ENCODE data around the gene RAB11FIP3. TPM values are rescaled to one million over a fixed set of nuclear protein-coding genes. Genes with fewer than 3 reads are reported as not detected.

RAB11FIP3 gene
- total RNA-seq, 1 donor from 2014 or later: 10.5 TPM

DNA sequence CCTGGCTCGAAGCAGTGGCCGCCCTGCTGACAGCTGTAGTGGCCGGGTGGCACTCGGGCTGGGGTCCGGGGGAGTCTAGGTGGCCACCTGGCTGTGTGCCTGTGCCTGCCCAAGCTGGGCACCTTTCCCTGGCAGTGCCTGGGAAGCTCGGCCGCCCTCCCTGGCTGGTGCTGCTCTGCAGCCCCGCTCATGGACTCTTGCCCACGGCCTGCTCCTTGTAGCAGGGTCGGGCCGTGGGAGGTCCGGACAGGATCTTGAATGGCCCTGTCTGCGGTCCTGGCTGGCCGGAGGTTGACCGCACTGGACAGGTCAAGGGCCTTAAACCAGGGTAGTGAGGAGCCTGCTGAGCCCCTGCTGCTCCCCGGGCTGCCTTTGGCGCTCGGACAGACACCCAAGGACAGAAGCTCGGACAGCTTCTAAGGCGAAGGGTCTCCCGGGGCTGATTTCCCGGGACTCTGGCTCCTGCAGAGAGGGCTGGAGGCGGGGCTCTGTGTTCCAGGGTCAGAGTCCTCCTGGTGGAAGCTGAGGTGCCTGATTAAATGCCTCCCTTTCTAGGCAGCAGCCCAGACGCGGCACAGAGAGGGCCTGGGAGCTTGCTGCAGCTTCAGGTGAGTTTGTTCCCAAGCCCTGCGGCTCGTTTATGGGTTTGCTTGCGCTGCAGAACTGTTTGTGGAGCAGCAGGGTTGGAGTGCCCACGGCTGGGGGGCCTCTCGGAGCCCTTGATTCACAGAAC lies 108.1 kb downstream of the RAB11FIP3 start:
- H3K36me3 ChIP-seq (ENCODE audit: control insufficient read depth, insufficient read depth, low read length): peaks cover 37% of the 10 kb centered on the region
- TF ChIP-seq, protein P1, sequence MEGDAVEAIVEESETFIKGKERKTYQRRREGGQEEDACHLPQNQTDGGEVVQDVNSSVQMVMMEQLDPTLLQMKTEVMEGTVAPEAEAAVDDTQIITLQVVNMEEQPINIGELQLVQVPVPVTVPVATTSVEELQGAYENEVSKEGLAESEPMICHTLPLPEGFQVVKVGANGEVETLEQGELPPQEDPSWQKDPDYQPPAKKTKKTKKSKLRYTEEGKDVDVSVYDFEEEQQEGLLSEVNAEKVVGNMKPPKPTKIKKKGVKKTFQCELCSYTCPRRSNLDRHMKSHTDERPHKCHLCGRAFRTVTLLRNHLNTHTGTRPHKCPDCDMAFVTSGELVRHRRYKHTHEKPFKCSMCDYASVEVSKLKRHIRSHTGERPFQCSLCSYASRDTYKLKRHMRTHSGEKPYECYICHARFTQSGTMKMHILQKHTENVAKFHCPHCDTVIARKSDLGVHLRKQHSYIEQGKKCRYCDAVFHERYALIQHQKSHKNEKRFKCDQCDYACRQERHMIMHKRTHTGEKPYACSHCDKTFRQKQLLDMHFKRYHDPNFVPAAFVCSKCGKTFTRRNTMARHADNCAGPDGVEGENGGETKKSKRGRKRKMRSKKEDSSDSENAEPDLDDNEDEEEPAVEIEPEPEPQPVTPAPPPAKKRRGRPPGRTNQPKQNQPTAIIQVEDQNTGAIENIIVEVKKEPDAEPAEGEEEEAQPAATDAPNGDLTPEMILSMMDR (IDR thresholded peaks at IDR 0.05; ENCODE audit: insufficient read depth, low read length, severe bottlenecking): no peak
- H3K27me3 ChIP-seq (ENCODE audit: control insufficient read depth, insufficient read depth, low read length): no peaks in the 10 kb centered on the region
- DNase-seq (ENCODE audit: low read depth) (no peak), FAIRE-seq (no peak)
- H3K4me3 ChIP-seq (ENCODE audit: low read depth, low read length): no peak overlapping the region

DNA sequence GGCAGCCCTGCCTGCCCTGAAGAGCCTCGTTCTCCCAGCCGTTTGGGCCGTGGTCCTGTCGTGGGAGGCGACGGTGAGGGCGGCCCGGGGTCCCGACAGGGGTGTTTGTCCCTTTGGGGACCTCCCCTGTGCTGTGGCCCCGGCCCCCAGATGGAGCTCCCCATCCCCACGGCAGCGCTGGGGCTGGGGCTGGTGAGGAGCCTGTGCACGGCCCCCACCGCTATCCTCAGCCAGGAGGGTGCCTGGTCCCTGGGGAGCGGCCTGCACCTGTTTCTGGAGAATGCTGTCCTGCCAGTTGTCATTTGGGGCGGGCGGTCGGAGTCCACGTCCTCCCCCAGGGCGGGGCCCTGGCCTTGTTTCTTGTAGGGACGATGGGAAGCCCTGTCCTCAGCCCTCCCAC lies 108.7 kb downstream of the RAB11FIP3 start:
- DNase-seq (ENCODE audit: low read depth): no peak
- FAIRE-seq: no peak
- Histone ChIP-seq H3K27me3 (ENCODE audit: control insufficient read depth, insufficient read depth, low read length) (no peaks in the 10 kb centered on the region), H3K4me3 (ENCODE audit: low read depth, low read length) (no peak overlapping the region), H3K36me3 (ENCODE audit: control insufficient read depth, insufficient read depth, low read length) (peaks cover 36% of the 10 kb centered on the region)
- TF ChIP-seq, protein P1 (IDR thresholded peaks at IDR 0.05; ENCODE audit: insufficient read depth, low read length, severe bottlenecking): no peak

DNA sequence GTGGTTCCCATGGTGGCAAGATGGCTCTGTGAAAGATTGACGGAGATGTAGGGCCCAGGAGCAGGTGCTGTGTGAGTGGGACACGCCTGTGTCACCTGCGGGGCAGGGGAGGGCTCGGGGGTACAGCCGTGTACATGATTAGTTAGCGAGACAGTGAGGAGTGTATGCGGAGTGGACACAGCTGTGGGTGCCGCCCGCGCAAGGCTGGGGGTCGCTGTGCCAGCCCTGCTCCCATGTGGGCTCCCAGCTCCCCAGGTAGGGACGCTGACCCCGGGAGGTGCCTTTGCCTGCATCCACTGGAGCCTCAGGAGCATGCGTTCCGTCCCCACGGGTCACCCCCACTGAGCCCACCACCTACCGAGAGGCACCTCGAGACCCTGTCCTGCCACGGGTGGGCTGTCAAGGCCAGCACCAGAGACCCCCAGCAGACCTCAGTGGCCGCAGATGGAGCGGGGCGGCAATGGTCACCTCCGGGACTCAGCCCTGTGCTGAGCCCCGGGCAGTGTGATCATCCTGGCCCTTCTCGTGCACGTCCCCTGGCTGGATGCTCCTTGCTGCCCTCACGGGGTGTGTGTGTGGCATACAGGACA lies 109.5 kb downstream of the RAB11FIP3 start:
- H3K36me3 ChIP-seq (ENCODE audit: control insufficient read depth, insufficient read depth, low read length): peaks cover 32% of the 10 kb centered on the region
- DNase-seq (ENCODE audit: low read depth) (no peak), FAIRE-seq (no peak)
- TF ChIP-seq, protein P1 (IDR thresholded peaks at IDR 0.05; ENCODE audit: insufficient read depth, low read length, severe bottlenecking): no peak
- H3K27me3 ChIP-seq (ENCODE audit: control insufficient read depth, insufficient read depth, low read length): no peaks in the 10 kb centered on the region
- H3K4me3 ChIP-seq (ENCODE audit: low read depth, low read length): no peak overlapping the region

DNA sequence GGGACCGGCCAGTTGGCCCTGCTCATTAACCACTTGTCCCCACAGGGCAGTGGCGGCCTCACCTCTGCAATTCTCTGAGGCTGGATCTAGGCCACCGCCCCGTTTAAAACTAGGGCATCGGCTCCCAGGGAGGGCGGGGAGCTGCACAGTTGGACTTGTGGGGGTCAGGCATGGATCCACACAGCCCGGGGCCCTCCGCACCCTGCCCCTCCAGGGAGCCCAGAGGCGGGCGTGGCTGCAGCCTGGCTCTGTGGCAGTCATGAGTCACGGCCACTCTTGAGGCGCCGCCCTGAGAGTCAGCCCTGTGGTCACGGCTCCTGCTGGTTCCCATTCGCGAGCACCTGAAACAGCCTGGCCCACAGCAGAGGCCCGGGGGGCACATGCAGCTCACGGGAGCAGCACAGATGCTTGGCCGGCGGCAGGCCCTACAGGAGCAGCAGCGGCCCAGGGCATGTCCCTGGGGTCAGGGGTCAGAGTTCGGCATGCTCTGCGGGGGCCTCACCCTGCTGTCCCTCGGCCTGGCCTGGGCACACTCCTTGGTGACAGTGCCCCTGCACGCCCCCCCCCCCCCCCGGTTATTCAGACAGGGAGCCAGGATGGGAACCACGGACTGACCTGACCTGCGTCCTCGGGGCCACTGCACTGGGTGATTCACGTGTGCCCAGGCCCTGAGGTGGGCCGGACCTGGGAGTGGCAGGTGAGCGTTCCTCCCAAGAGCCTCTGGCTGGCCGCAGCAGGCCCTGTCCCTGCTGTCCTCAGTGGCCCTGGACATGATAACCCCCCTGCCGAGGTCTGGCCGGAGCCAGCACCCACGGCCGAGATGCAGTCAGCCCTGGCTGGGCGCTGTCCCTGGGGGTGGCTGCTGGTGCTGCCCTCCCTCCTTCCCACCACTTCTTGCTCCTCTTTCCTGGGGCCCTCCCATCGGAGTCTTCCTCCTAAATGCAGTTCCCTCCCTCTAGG lies 110.3 kb downstream of the RAB11FIP3 start:
- Histone ChIP-seq H3K36me3 (ENCODE audit: control insufficient read depth, insufficient read depth, low read length) (peaks cover 31% of the 10 kb centered on the region), H3K4me3 (ENCODE audit: low read depth, low read length) (no peak overlapping the region), H3K27me3 (ENCODE audit: control insufficient read depth, insufficient read depth, low read length) (no peaks in the 10 kb centered on the region)
- peak; percentile 64 for DNase-seq (ENCODE audit: low read depth)
- TF ChIP-seq, protein P1 (IDR thresholded peaks at IDR 0.05; ENCODE audit: insufficient read depth, low read length, severe bottlenecking): no peak
- no peak for FAIRE-seq

DNA sequence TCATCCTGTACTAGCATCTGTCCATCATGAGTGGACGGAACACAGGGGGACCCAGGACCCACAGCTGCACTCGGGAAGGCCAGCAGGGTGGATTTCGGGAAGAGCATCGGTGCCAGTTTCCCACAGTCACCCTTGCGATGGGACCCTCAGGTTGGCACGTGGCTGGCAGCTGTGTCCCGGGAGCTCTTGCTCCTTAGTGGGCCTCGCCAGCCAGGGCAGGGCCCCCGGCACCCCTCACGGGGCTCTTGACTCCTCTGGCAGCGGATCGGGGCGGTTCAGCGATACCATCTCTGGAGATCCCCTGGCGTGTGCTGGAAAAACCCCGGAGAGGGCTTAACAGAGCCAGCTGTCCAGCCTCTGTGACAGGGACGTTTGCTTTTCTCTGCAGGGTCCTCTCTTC lies 111.3 kb downstream of the RAB11FIP3 start:
- H3K4me3 ChIP-seq (ENCODE audit: low read depth, low read length): no peak overlapping the region
- FAIRE-seq (no peak), DNase-seq (ENCODE audit: low read depth) (no peak)
- TF ChIP-seq, protein P1 (IDR thresholded peaks at IDR 0.05; ENCODE audit: insufficient read depth, low read length, severe bottlenecking): no peak
- H3K36me3 ChIP-seq (ENCODE audit: control insufficient read depth, insufficient read depth, low read length): peaks cover 33% of the 10 kb centered on the region
- H3K27me3 ChIP-seq (ENCODE audit: control insufficient read depth, insufficient read depth, low read length): no peaks in the 10 kb centered on the region
